Effector memory CD4-positive, alpha-beta T cell (primary cell): ENCODE data around the gene PASD1.

Source experiments
- DNase-seq, 3 donors: peaks; one replicate each; pipeline ENCODE4 v3.0.0-alpha.2; 2020
- H3K27ac ChIP-seq: 2 replicates; pipeline ENCODE4 v1.7.0; 2013; ENCODE audit warnings: mild to moderate bottlenecking, low read length, moderate library complexity; ENCODE audit not compliant: insufficient read depth, poor library complexity, severe bottlenecking
- H3K27me3 ChIP-seq: replicated peaks from 2 replicates; pipeline ENCODE4 v1.7.0; 2013; ENCODE audit warnings: mild to moderate bottlenecking, low read length; ENCODE audit not compliant: insufficient read depth, control insufficient read depth, poor library complexity, severe bottlenecking
- H3K36me3 ChIP-seq: 2 replicates; pipeline ENCODE4 v1.7.0; 2013; ENCODE audit warnings: mild to moderate bottlenecking, low read length, moderate library complexity; ENCODE audit not compliant: control insufficient read depth, insufficient read depth
- H3K4me1 ChIP-seq: 2 replicates; pipeline ENCODE4 v1.7.0; 2013; ENCODE audit warnings: low read length, mild to moderate bottlenecking; ENCODE audit not compliant: control insufficient read depth, insufficient read depth, poor library complexity, severe bottlenecking
- H3K4me3 ChIP-seq: 2 replicates; pipeline ENCODE4 v1.7.0; 2013; ENCODE audit warnings: low read length, low read depth, mild to moderate bottlenecking; ENCODE audit not compliant: insufficient read depth, poor library complexity, severe bottlenecking
- H3K9me3 ChIP-seq: 2 replicates; pipeline ENCODE4 v1.7.0; 2013; ENCODE audit warnings: mild to moderate bottlenecking, low read length, moderate library complexity; ENCODE audit not compliant: control insufficient read depth

Gene PASD1

DNA sequence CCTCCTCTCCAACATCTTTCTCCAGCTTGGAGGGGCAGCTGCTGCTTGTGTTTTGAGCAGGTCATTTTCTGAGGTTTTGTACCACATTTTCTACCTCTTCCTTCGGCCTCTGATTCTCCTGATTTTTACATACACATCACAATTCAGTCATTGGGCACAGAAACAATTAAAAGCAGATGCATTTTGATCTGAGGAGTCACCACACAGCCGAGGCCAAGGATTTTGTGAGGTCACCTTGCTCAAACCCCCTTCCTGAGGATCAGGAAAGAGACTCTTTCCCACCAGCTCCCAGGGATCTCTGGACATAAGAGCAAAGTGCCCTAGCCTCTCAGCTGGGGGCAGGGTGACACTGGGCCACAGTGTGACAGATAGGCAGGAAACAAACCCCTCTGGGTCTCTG, 147.0 kb downstream of the PASD1 start:
- H3K4me1 ChIP-seq = no peaks in the 10 kb centered on the region
- H3K27ac ChIP-seq = no peak overlapping the region
- no peaks in the 10 kb centered on the region for H3K9me3 ChIP-seq
- DNase-seq = no peak
- H3K4me3 ChIP-seq = no peak overlapping the region
- H3K36me3 ChIP-seq = no peaks in the 10 kb centered on the region
- no peaks in the 10 kb centered on the region for H3K27me3 ChIP-seq

DNA sequence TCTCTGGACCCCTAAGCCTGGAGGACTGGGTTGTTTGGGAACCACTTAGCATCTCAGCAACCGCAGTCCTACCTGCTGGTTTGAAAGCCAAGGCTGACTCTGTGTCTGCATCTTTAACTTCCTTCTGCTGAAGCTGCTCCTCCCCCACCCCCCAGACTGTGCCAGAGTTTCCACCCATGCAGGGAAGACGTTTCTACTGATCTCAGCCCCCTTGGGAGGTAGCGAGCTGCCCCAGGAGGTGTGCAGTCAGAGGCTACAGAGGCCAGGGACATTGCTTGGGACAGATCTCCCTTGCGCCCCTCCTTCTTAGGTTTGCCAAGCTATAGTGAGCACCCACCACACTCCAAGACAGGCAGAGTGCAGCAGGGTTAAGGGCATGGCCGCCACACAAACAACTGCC, 147.7 kb downstream of the PASD1 start:
- Histone ChIP-seq H3K27me3 (no peaks in the 10 kb centered on the region), H3K27ac (no peak overlapping the region), H3K9me3 (no peaks in the 10 kb centered on the region), H3K4me3 (no peak overlapping the region), H3K4me1 (no peaks in the 10 kb centered on the region), H3K36me3 (no peaks in the 10 kb centered on the region)
- no peak for DNase-seq

DNA sequence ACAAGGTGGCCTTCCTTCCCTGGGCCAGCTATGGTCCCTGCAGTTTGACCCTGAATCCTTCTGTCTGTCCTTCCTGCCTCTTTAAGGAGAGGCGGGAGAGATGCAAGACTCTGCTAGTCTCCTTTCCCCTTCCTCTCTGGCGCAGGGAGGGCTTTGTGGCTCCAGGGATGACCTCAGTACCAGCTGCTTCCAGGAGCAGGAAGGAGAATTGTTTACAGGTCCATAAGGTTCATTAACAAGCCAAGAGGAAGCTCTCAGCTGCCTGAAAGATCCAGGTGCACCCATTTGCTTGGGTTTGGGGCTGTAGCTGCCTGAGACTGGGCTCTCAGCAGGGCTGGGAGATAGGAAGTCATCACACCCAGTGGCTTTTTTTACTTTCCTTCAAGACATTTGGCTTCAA, 148.3 kb downstream of the PASD1 start:
- H3K27me3 ChIP-seq = no peaks in the 10 kb centered on the region
- H3K9me3 ChIP-seq = no peaks in the 10 kb centered on the region
- no peak for DNase-seq
- H3K4me3 ChIP-seq = no peak overlapping the region
- no peak overlapping the region for H3K27ac ChIP-seq
- no peaks in the 10 kb centered on the region for H3K36me3 ChIP-seq
- H3K4me1 ChIP-seq = no peaks in the 10 kb centered on the region

DNA sequence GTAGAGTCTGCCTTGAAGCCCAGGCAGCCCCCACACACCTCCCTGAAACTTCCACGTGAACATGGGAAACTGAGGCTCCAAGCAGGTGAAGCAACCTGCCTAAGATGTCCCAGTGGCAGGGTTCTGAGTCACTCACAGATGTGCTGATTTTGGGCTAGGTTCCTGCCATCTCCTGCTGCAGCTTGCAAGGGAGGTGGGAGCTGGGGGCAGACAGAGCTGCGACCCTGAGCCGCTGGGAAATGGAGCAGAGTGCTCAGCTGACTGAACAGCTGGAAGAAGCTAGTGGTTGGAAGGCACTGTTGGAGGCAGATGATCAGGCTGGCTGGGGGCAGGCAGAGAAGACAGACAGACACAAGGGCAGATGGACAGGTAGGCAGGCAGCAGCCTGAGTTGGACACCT, 148.8 kb downstream of the PASD1 start:
- Histone ChIP-seq H3K36me3 (no peaks in the 10 kb centered on the region), H3K9me3 (no peaks in the 10 kb centered on the region), H3K4me1 (no peaks in the 10 kb centered on the region), H3K27ac (no peak overlapping the region), H3K4me3 (no peak overlapping the region), H3K27me3 (no peaks in the 10 kb centered on the region)
- DNase-seq = no peak

DNA sequence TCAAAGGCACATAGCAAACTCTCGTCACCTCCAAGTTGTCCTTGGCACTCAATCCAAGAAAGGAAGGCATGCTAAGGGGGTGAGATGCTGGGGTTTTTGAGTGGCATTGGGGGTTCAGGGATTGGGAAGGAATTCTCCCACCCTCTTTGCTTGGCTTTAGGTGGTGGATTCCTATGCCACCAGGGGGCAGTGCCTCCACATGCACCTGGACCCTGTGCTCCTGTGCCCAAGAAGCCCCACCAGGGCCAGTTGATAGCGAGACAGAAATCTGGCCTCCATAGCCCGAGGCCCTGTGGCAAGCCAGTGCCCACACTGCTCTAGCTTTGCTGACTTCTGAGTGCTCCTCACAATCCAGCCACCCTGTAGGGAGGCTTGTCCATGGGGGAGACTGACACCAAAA, 150.4 kb downstream of the PASD1 start:
- no peaks in the 10 kb centered on the region for H3K9me3 ChIP-seq
- no peak for DNase-seq
- no peaks in the 10 kb centered on the region for H3K36me3 ChIP-seq
- no peaks in the 10 kb centered on the region for H3K4me1 ChIP-seq
- H3K27ac ChIP-seq = no peak overlapping the region
- no peaks in the 10 kb centered on the region for H3K27me3 ChIP-seq
- H3K4me3 ChIP-seq = no peak overlapping the region

DNA sequence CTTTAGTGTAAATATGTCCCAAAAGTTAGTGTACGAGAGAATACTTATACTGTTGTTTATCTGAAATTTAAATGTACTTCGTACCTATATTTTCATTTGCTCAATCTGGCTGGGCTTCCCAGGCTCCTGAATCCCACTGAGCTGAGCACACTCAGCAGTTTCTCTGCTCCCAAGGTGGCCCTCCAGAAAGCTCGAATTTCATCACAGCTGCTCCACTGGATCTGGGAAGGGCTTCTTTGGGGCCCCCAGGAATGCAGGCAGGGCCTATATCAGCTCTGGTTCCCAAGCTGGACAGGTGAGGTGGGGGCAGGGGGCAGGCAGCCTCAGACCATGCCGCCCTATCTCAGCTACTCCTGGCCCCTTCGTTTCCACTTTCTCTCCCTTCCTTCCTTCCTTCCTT, 150.9 kb downstream of the PASD1 start:
- Histone ChIP-seq H3K27me3 (no peaks in the 10 kb centered on the region), H3K27ac (no peak overlapping the region), H3K4me1 (no peaks in the 10 kb centered on the region), H3K9me3 (no peaks in the 10 kb centered on the region), H3K4me3 (no peak overlapping the region), H3K36me3 (no peaks in the 10 kb centered on the region)
- DNase-seq = no peak

DNA sequence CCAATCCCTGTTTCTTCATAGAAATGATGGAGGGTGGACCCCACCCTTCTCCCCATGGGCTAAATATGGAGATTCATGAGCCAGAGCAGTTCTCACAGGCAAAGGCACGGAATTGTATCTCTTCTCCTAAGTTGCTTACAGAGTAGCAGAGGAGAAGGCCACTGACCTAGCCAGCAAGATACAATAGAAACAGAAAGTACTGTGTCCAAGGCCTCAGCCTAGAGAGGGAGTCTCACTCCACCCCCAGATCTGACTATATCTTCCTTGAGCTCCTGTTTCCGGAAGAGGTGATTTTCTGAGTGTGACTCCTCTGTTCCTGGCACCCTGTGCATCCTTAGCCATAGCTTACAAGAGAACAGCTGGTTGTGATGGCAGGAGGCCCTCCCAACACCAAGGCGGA, 152.3 kb downstream of the PASD1 start, which contains the start of gene FATE1:
Gene FATE1, plus strand, starts transcription at position 284 of the 400 bp plus-strand sequence. Its CDS starts 85 bp downstream, at position 369.
- no peaks in the 10 kb centered on the region for H3K9me3 ChIP-seq
- no peaks in the 10 kb centered on the region for H3K4me1 ChIP-seq
- H3K4me3 ChIP-seq = no peak within 1 kb of the TSS
- H3K36me3 ChIP-seq = no peaks in the 10 kb centered on the region
- H3K27me3 ChIP-seq = no peaks in the 10 kb centered on the region
- no peak within 1 kb of the TSS for H3K27ac ChIP-seq
- no peak for DNase-seq

DNA sequence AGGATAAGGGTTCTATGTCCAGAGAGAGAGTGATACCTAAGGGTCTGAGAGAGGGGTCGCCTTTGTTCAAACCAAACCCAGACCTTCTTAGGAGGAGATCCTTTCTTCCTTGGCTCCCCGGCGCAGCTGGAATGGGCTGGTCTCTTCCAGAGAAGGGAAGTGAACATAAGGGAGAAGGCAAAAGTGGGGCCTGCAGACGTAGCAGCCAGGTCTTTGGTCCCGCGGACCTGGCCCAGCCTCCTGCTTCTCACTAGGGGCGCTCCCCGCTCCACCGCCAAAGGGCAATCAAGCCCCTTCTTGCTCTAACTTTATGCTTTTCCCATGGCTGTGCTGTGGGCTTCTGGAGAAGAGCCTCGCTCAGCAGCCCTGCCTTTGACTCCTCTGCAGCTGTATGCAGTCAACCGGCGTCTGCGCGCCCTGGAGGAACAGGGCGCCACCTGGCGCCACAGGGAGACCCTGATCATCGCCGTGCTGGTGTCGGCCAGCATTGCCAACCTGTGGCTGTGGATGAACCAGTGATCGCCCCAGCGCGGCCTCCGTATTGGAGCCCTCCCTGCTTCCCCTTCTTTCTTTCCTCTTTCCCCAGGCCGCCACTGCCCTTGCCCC, 158.9 kb downstream of the PASD1 start:
- Histone ChIP-seq H3K9me3 (no peaks in the 10 kb centered on the region), H3K4me3 (no peak overlapping the region), H3K36me3 (no peaks in the 10 kb centered on the region), H3K4me1 (no peaks in the 10 kb centered on the region), H3K27me3 (no peaks in the 10 kb centered on the region), H3K27ac (no peak overlapping the region)
- no peak for DNase-seq

DNA sequence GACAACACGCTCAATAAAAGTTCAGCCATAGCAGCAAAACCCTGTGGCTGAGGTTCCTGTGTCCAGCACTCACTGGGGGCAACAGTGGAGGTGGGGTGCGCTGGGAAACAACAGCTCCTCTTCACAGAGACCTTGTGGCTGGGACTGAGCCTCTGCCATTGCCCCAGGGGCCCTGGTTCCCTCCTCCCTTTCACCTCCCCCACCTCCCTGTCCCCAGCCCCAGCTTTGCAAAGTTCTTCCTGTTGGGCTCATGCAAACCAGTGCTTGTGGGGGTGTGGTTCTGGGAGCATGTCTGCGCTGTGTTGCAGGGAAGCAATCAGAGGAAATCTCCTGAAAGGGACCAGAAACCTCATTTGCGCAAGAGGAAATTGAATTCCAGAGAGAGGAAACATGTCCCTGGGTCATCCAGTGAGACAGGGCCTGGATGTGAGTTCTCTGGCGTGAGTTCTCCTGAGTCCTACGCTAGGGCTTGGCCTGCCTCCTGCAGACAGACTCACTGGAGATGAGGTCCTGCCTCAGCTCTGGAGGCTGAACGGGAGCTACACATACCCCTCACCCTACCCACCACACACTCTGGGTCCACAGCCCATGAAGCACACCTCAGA, 159.8 kb downstream of the PASD1 start:
- Histone ChIP-seq H3K27ac (no peak overlapping the region), H3K9me3 (no peaks in the 10 kb centered on the region), H3K4me1 (no peaks in the 10 kb centered on the region), H3K36me3 (no peaks in the 10 kb centered on the region), H3K27me3 (no peaks in the 10 kb centered on the region), H3K4me3 (no peak overlapping the region)
- no peak for DNase-seq

DNA sequence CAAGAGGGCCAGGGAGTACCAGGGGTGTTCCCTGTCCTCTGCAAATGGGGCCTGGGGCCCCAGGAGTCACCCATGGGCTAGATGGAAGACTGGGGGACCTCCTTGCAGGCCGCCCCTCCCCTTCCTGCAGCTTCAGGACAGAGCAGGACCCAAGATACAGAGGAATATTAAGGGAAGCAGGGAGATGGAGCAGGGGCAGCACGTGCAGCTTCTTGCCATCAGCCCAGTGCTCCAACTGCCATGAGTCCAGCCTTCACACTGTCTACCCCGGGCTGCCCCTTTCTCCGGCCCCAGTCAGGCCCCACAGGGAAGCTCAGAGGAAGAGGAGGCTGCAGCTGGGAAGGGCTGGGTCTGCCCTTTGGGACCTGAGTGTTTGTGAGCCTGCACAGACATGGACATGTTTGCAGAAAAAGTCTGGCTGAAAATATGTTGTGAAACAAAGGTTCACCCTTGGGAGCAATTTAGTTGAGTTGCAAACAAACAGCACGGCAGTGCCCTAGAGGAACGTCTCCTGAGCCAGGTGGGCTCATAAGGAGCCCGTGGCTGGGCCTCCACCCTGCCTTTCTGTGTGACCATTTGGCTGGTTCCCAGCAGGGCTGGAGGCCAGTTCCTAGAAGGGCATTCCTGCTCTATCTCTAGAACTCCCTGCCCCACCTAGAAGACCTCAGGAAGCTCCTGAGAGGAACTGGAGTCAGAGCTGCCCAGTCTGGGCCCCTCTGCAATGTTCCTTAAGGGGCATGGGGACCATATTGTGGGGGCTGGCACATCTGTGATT, 161.3 kb downstream of the PASD1 start:
- H3K27me3 ChIP-seq = no peaks in the 10 kb centered on the region
- DNase-seq = no peak
- no peak overlapping the region for H3K27ac ChIP-seq
- H3K4me1 ChIP-seq = no peaks in the 10 kb centered on the region
- no peaks in the 10 kb centered on the region for H3K36me3 ChIP-seq
- H3K4me3 ChIP-seq = no peak overlapping the region
- no peaks in the 10 kb centered on the region for H3K9me3 ChIP-seq
